Coronary artery (tissue), 2 donors: ENCODE data around the gene ZNF385C.
A peak's percentile ranks its signal among the peaks of the same experiment; 100 is the strongest.
"Not testable (repeated sequence)": the region's sequence is repeated elsewhere in the genome, so short reads cannot be mapped to it uniquely, and the experiment has no call there.

Source experiments
- DNase-seq: peaks from one replicate; pipeline ENCODE4 v3.0.0-alpha.2; 2017; ENCODE audit warnings: low spot score
- H3K27ac ChIP-seq, 2 donors: fragments of 200-600 bp; sonication (generic); one replicate each; pipeline ENCODE4 v1.5.1; 2016 to 2019
- H3K4me3 ChIP-seq: fragments of 200-600 bp; sonication (generic); 2 replicates; pipeline ENCODE4 v1.5.1; 2016; ENCODE audit warnings: mild to moderate bottlenecking, moderate library complexity
- TF ChIP-seq, protein P1 (sequence below): fragments of 200-600 bp; sonication (generic); IDR thresholded peaks from one replicate; pipeline ENCODE4 v1.5.1; 2019; ENCODE audit warnings: antibody characterized with exemption

Gene ZNF385C

DNA sequence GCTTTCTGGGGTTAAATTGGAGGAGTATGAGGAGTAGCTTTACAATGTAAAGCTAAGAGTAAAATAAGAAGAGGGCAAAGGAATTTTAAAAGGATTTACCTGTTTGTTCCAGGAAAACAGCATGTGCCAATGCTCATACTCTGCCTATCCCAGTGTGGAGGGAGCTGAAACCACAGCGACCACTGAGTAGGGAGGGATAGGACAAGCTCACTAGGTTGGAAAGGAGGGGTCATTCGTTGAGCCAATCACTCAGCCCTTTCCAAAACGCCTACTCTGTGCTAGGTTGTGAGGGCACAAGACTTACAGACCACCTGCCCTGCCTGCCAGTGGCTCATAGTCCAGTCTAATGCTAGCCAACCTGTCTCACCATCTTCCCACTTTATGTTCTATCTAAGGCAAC, 79.9 kb downstream of the ZNF385C start:
- peak overlapping the region in 1 of 2 donors; percentile 96 for H3K27ac ChIP-seq
- TF ChIP-seq, protein P1, sequence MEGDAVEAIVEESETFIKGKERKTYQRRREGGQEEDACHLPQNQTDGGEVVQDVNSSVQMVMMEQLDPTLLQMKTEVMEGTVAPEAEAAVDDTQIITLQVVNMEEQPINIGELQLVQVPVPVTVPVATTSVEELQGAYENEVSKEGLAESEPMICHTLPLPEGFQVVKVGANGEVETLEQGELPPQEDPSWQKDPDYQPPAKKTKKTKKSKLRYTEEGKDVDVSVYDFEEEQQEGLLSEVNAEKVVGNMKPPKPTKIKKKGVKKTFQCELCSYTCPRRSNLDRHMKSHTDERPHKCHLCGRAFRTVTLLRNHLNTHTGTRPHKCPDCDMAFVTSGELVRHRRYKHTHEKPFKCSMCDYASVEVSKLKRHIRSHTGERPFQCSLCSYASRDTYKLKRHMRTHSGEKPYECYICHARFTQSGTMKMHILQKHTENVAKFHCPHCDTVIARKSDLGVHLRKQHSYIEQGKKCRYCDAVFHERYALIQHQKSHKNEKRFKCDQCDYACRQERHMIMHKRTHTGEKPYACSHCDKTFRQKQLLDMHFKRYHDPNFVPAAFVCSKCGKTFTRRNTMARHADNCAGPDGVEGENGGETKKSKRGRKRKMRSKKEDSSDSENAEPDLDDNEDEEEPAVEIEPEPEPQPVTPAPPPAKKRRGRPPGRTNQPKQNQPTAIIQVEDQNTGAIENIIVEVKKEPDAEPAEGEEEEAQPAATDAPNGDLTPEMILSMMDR, result no peak
- peak overlapping the region; percentile 97 for H3K4me3 ChIP-seq
- no peak for DNase-seq

DNA sequence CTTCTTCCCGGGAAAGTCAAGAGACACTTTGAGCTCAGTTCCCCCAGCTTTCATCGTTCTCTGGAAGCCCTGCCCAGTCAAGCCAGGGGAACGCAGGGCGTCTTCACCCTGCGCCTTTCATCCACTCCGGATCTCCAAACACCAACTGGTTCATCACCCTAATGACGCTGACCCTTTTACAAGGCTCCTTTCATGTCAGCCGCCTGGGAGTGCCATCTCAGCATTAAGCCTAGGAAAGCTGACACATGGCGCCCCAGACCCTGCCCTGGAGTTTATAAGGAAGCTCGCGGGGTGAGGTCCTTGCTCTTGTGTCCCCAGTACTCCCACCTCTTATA, 80.4 kb downstream of the ZNF385C start:
- no peak for DNase-seq
- TF ChIP-seq, protein P1, result no peak
- H3K27ac ChIP-seq, result peak overlapping the region; percentile 86 to 96
- H3K4me3 ChIP-seq, result peak overlapping the region; percentile 97

DNA sequence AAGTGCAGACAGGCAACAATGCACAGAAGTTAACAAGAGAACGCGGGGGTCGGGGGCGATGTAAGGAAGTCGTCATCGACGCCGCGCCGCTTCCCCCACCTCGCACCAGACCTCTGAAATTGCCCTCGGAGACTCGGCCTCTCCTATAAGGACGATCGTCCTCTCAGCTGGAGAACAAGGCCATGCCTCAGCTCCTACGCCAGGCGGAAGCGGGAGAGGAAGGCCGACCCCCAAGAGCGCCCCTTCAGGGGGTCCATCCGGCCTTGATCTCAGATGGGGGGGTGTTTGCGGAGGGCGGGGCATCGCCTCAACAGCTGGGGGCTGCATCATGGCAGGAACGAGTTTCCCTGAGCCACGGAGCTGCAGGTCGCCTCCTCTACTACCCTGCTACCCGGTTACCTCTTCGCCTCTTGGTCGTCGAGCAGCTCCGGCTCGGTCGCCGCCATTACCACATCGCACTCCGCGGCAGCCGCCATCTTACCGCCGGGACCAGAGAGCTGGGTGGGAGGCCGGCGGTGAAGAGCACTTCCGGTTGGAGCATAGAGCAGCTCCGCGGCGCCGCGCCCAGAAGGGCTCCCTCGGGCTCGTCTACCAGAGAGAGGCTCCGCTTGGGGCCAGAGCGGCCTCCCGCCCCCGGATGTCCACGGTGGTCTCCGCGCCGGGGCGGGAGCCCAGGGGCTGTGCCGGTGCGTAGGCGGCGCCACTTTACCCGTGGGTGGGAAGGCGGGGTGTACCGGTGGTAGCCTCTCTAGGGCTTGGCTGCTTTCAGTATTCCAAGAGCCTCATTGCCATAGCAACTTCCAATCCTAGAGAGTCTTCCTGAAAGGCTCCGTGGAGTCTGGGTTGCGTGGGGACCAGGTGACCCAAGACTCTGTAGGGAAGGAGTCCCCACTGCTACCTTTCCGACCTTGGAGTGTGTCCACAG, 81.1 kb downstream of the ZNF385C start, which contains the start of gene DNAJC7:
Gene DNAJC7 (minus strand): TSS at position 499 of the 925 bp plus-strand sequence. CDS start 23 bp downstream, at position 476.
- TF ChIP-seq, protein P1, result no peak
- H3K4me3 ChIP-seq, result peak within 1 kb of the TSS; percentile 97
- DNase-seq, result peak; percentile 92
- H3K27ac ChIP-seq, result peak within 1 kb of the TSS; percentile 86 to 96

DNA sequence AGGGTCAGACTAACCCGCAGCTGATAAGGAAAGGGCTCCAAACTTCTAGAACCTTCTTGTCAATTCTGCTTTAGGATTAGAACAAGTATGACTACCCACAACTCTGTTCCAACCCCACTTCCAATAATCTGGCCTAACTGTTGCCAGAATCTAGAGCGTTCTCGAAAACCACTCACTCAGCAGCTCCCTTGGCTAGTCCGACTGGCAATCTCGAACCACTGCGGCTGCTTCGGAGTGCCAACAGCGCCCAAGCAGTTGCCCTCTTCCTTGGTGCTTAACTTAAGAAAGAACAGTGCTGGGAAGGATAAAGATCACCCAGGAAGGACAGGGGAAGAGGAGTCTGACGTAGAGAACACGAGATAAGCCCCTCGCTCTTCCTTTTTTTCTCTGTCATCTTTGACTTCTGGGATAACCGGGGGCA, 81.9 kb downstream of the ZNF385C start:
- H3K4me3 ChIP-seq, result peak overlapping the region; percentile 97
- peak overlapping the region; percentile 86 to 96 for H3K27ac ChIP-seq
- TF ChIP-seq, protein P1, result no peak
- no peak for DNase-seq

DNA sequence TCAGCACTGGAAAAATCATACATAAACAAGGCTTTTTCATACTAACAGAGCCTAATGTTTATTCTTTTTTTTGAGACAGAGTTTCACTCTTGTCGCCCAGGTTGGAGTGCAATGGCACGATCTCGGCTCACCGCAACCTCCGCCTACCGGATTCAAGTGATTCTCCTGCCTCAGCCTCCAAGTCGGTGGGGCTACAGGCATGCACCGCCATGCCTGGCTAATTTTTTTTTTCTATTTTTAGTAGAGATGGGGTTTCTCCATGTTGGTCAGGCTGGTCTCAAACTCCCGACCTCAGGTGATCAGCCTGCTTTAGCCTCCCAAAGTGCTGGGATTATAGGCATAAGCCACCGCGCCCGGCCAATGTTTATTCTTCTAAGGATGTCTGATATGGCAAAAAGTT, 84.5 kb downstream of the ZNF385C start:
- not testable (repeated sequence) for DNase-seq, H3K27ac ChIP-seq, H3K4me3 ChIP-seq

DNA sequence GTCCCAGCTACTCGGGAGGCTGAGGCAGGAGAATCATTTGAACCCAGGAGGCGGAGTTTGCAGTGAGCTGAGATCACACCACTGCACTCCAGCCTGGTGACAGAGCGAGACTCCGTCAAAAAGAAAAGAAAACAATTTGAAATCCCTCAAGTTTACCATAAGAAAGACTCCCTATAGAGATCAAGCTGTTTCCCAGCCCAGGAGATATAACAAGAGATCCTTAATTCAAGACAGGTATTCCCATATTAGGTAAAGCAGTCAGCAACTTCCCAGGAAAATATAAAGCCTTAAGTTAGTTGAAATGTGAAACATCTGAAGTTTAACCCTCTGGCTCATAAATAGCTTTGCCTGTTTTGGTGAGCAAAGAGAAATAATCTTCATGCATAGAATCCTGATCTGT, 85.9 kb downstream of the ZNF385C start:
- H3K27ac ChIP-seq, H3K4me3 ChIP-seq, DNase-seq: not testable (repeated sequence)

DNA sequence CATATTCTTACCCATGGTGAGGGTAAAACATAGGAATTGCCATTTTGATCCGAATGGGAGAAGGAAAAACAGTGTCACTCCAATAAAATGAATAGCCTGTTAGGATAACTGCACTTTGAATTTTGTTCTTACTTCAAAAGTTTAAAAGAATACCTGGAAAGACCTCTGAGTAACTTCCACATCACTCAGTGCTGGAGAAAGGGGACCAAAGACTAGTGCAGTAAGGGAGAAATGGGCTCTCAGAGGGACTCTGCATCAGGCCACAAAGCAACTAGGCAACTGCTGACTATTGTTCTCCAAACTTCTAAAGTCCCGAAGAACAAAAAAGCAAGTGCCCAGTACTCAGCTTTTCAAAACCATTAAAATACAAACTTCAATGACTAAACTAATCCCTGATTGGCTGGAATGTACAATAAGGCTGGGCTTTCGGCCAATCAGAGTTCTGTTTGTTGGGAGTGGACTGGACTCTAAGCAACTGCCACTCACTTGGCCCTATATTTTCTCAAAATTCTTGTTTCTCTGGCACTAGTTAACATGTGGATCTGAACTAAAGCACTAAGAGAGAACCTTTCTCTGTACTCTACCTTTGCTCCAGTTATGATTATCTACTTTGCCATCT, 87.3 kb downstream of the ZNF385C start:
- Histone ChIP-seq H3K27ac (peak overlapping the region in 1 of 2 donors; percentile 51), H3K4me3 (no peak overlapping the region)
- no peak for DNase-seq
- TF ChIP-seq, protein P1, result no peak

DNA sequence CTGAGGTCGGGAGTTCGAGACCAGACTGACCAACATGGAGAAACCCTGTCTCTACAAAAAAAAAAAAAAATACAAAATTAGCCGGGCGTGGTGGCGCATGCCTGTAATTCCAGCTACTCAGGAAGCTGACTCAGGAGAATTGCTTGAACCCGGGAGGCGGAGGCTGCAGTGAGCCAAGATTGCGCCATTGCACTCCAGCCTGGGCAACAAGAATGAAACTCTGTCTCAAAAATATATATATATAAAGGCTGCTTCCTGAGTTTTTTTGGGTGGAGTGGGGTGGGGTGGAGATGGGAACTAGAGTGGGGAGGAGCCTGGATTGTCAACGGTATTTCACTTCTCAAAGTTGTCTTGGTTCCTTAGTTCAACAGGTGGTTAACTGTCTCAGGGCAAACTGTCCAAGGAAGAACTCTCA, 88.0 kb downstream of the ZNF385C start:
- not testable (repeated sequence) for H3K4me3 ChIP-seq, DNase-seq
- H3K27ac ChIP-seq, result peak overlapping the region in 1 of 2 donors; percentile 51
